ENCODE results near the gene RASGRP2.
A peak's percentile ranks its signal among the peaks of the same experiment; 100 is the strongest.

- TF ChIP-seq JUNB (IDR thresholded peaks at IDR 0.05; ENCODE audit: unreplicated experiment) (no peak), CREB1 (CRISPR knock-in tag; IDR thresholded peaks at IDR 0.05; ENCODE audit: low read depth) (peak; percentile 62), EZH2phosphoT487 (IDR thresholded peaks at IDR 0.05; ENCODE audit: unreplicated experiment) (no peak), EZH2 (IDR thresholded peaks at IDR 0.05; ENCODE audit: low read depth, unreplicated experiment) (no peak), POLR2AphosphoS5 (IDR thresholded peaks at IDR 0.05; ENCODE audit: low read depth) (no peak)
- TF ChIP-seq, protein P1, sequence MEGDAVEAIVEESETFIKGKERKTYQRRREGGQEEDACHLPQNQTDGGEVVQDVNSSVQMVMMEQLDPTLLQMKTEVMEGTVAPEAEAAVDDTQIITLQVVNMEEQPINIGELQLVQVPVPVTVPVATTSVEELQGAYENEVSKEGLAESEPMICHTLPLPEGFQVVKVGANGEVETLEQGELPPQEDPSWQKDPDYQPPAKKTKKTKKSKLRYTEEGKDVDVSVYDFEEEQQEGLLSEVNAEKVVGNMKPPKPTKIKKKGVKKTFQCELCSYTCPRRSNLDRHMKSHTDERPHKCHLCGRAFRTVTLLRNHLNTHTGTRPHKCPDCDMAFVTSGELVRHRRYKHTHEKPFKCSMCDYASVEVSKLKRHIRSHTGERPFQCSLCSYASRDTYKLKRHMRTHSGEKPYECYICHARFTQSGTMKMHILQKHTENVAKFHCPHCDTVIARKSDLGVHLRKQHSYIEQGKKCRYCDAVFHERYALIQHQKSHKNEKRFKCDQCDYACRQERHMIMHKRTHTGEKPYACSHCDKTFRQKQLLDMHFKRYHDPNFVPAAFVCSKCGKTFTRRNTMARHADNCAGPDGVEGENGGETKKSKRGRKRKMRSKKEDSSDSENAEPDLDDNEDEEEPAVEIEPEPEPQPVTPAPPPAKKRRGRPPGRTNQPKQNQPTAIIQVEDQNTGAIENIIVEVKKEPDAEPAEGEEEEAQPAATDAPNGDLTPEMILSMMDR (conservative IDR thresholded peaks at IDR 0.05; ENCODE audit: low read depth in 2 of 2) = peak; percentile 88 to 93
- TF ChIP-seq, protein P2, sequence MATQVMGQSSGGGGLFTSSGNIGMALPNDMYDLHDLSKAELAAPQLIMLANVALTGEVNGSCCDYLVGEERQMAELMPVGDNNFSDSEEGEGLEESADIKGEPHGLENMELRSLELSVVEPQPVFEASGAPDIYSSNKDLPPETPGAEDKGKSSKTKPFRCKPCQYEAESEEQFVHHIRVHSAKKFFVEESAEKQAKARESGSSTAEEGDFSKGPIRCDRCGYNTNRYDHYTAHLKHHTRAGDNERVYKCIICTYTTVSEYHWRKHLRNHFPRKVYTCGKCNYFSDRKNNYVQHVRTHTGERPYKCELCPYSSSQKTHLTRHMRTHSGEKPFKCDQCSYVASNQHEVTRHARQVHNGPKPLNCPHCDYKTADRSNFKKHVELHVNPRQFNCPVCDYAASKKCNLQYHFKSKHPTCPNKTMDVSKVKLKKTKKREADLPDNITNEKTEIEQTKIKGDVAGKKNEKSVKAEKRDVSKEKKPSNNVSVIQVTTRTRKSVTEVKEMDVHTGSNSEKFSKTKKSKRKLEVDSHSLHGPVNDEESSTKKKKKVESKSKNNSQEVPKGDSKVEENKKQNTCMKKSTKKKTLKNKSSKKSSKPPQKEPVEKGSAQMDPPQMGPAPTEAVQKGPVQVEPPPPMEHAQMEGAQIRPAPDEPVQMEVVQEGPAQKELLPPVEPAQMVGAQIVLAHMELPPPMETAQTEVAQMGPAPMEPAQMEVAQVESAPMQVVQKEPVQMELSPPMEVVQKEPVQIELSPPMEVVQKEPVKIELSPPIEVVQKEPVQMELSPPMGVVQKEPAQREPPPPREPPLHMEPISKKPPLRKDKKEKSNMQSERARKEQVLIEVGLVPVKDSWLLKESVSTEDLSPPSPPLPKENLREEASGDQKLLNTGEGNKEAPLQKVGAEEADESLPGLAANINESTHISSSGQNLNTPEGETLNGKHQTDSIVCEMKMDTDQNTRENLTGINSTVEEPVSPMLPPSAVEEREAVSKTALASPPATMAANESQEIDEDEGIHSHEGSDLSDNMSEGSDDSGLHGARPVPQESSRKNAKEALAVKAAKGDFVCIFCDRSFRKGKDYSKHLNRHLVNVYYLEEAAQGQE (IDR thresholded peaks at IDR 0.05; ENCODE audit: unreplicated experiment) = no peak
Measured at GRCh38 chr11:64723117-64723906, 20.6 kb downstream of the RASGRP2 start, which contains the start of gene NRXN2.

Measured in GM23338 (cell line).